Right lobe of liver (tissue), 6 donors: ENCODE measurements around the gene TSKU. TPM values are rescaled to one million over a fixed set of nuclear protein-coding genes. Genes with fewer than 3 reads are reported as not detected.
"Not testable (repeated sequence)": the region's sequence is repeated elsewhere in the genome, so short reads cannot be mapped to it uniquely, and the experiment has no call there.

Experiments used
- ATAC-seq, 4 donors: fragments of 200-7000 bp; cut with Tn5 transposase; one replicate each; pipeline ENCODE4 v1.9.1; 2020; ENCODE audit warnings: mild to moderate bottlenecking in 4 of 4, moderate library complexity in 4 of 4
- DNase-seq, 3 donors: peaks; one replicate each; pipeline ENCODE4 v3.0.0-alpha.2; 2020
- H3K27ac ChIP-seq, 3 donors: fragments of 200-600 bp; one replicate each; pipeline ENCODE4 v1.8.0; 2022
- H3K27me3 ChIP-seq, 2 donors: fragments of 200-600 bp; one replicate each; pipeline ENCODE4 v1.8.0; 2022
- H3K36me3 ChIP-seq, 4 donors: fragments of 200-600 bp; sonication (generic) in 1 of 4; one replicate each; pipeline versions ENCODE4 v1.5.1 to v1.8.0; 2017 to 2022; ENCODE audit warnings: control low read depth in 1 of 4
- H3K4me1 ChIP-seq, 4 donors: fragments of 200-600 bp; sonication (generic) in 1 of 4; one replicate each; pipeline versions ENCODE4 v1.5.1 to v1.8.0; 2017 to 2022; ENCODE audit warnings: control low read depth in 1 of 4
- H3K4me3 ChIP-seq, 3 donors: fragments of 200-600 bp; one replicate each; pipeline ENCODE4 v1.8.0; 2022
- H3K9me3 ChIP-seq, 4 donors: fragments of 200-600 bp; sonication (generic) in 1 of 4; one replicate each; pipeline versions ENCODE4 v1.5.1 to v1.8.0; 2017 to 2022; ENCODE audit warnings: control low read depth in 1 of 4
- POLR2A ChIP-seq: fragments of 450-650 bp; IDR thresholded peaks from one replicate; pipeline ENCODE4 v1.6.1; 2017; ENCODE audit warnings: antibody characterized with exemption, mild to moderate bottlenecking
- WGBS: methylation state at CpG from one replicate; pipeline ENCODE4 v1.1.6; 2018; ENCODE audit warnings: low coverage, low lambda C conversion rate; ENCODE audit not compliant: insufficient coverage; ENCODE audit errors: missing lambda C conversion rate; 5-methylcytosine and 5-hydroxymethylcytosine counted together
- intact Hi-C, 2 donors: fragments of 100-400 bp; cut with DNase I; formaldehyde crosslinking; loops; one replicate each; pipeline versions ENCODE4 v1.11.2 to v1.14.1; 2022
- total RNA-seq, 6 experiments: library from RNA; depleted of rRNA in 2 of 6; stranded (reverse); fragments of >200 nt in 2 of 6; fragmentation: NEBNext Ultra II Directional in 3 of 6; extraction: Animal tissue kit (Norgen Biotek cat#: 25700) in 3 of 6; gene quantifications; one replicate each; pipeline versions ENCODE4 v1.1.0 to v1.2.4, GENCODE V29; 2016 to 2023
- TF ChIP-seq, protein P1 (sequence below), 4 donors: fragments of 200-600 bp in 3 of 4; fragments of 450-650 bp in 1 of 4; IDR thresholded peaks; one replicate each; pipeline versions ENCODE4 v1.5.1 to v1.8.0; 2016 to 2022; ENCODE audit warnings: antibody characterized with exemption in 4 of 4, mild to moderate bottlenecking in 2 of 4
- donor health status: DM: no; HTN: yes; CAD: no.
- donor health status: DM: no; HTN: no; CAD: no.
- donor health status: DM: no; HTN: no; CAD: no.
- donor health status: DM: no; HTN: yes; CAD: no.
- donor health status: DM: no; HTN: yes; CAD: no.

The TSKU gene
- total RNA-seq, 6 experiments from 2014 or later, result 66.1 to 1,026 (median 278) TPM

DNA sequence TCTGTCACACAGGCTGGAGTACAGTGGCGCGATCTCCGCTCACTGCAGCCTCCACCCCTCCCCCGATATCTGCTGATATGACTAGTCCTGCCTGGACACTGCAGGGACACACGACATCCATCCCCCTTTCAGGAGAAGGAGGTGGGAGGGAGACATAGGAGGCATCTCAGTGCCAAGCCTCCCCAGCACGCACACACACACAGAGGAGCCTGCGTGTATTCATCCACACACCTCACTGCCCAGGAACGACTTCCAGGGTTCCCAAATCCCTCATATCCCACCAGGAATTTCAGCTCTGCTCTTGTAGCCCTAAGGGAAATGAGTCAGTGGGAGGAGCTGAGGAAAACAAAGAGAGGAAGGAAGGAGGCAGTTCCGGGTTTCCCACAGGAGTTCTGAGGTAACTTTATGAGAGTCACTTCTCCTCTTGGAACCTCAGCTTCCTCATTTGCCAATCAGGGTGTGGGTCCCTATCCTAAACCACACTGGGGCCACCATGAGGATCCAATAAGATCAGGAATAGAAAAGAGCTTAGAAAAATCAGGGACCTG is 40.4 kb downstream of the TSKU start:
- no peak overlapping the region for H3K4me3 ChIP-seq
- intact Hi-C loops, result no loop called here
- ATAC-seq (peak; percentile 72 to 86 (median 80)), DNase-seq (peak in 1 of 3 donors; percentile 45)
- no peaks in the 10 kb centered on the region for H3K9me3 ChIP-seq
- no peaks in the 10 kb centered on the region for H3K27me3 ChIP-seq
- TF ChIP-seq POLR2A, result no peak
- TF ChIP-seq, protein P1, sequence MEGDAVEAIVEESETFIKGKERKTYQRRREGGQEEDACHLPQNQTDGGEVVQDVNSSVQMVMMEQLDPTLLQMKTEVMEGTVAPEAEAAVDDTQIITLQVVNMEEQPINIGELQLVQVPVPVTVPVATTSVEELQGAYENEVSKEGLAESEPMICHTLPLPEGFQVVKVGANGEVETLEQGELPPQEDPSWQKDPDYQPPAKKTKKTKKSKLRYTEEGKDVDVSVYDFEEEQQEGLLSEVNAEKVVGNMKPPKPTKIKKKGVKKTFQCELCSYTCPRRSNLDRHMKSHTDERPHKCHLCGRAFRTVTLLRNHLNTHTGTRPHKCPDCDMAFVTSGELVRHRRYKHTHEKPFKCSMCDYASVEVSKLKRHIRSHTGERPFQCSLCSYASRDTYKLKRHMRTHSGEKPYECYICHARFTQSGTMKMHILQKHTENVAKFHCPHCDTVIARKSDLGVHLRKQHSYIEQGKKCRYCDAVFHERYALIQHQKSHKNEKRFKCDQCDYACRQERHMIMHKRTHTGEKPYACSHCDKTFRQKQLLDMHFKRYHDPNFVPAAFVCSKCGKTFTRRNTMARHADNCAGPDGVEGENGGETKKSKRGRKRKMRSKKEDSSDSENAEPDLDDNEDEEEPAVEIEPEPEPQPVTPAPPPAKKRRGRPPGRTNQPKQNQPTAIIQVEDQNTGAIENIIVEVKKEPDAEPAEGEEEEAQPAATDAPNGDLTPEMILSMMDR (IDR thresholded peaks at IDR 0.05), result no peak
- no peaks in the 10 kb centered on the region for H3K4me1 ChIP-seq
- no peaks in the 10 kb centered on the region for H3K36me3 ChIP-seq
- 50% methylated on average over 8 of the region's 9 CpGs for WGBS
- H3K27ac ChIP-seq, result peak overlapping the region in 2 of 3 donors; percentile 33 to 73

DNA sequence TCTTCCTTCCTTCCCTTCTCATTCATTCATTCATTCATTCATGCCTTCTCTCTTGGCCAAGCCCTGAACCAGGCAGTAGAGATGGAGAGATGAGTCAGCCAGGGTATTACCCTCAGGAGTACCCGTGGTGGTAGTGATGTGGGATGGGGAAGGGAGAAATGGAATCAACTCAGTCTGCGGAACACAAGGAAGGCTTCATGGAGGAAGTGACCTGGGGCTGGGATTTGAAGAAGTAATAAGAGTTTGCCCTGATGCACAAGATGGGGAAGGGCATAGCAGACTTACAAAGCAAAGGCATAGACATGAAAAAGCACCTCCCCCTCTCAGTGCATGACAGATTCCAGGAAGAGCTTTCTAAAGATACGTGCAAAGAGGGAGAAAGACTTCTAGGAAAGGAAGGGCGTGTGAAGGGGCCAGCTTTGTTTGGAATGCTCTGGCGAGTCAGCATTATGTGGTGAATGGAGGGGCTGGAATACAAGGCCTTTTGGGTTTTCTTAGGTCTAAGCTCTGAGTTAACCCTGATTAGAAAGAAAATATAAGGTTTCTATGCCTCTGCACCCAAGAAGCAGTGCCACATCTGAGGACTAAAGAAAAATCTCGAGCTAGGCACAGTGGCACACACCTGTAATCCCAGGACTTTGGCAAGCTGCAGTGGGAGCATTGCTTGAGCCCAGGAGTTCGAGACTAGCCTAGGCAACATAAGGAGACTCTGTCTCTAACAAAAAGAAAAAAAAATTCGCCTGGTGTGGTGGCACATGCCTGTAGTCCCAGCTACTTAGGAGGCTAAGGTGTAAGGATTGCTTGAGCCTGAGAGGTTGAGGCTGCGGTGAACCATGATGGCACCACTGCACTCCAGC is 41.2 kb downstream of the TSKU start:
- 63% methylated on average over 8 of the region's 9 CpGs for WGBS
- Histone ChIP-seq H3K27me3 (no peaks in the 10 kb centered on the region), H3K27ac (peak overlapping the region in 2 of 3 donors; percentile 33 to 73), H3K36me3 (no peaks in the 10 kb centered on the region), H3K4me1 (no peaks in the 10 kb centered on the region), H3K4me3 (no peak overlapping the region), H3K9me3 (no peaks in the 10 kb centered on the region)
- DNase-seq (no peak), ATAC-seq (peak; percentile 63 to 78 (median 75))
- TF ChIP-seq, protein P1 (IDR thresholded peaks at IDR 0.05), result no peak
- TF ChIP-seq POLR2A, result no peak
- intact Hi-C loops, result no loop called here

DNA sequence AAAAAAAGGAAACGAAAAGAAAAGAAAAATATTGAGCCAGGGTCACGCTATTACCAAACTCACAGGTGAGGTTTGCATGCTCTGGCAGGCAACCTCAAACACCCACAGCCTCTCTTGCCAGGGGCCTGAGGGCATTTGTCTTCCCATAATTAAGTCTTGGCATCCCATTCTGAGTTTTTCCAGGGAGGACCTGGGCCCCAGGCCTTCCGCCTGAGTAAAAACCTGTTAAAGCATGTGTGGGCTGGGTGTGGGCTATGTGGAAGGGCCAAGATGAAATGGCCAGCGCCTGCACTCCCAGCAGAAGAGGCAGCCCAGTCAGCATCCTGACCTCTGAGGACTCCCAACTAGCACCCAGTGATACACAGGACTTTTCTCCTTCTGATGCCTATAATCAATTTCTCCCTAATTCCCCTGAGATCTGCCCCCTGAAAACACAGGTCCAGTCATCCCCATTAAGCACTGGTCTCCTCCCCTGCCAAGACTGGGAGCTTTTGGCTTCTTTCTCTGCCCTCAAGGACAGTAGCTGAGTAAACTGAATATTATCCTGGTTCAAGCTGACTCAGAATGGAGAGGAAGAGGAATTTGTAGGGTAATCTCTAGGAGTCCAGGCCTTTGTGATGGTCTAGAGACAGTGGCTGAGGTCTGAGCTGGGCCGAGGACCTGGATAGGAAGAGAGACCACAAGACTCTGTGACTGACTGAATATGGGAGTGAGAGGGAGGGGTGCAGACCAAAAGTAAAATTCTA is 42.0 kb downstream of the TSKU start:
- peak overlapping the region in 1 of 3 donors; percentile 73 for H3K27ac ChIP-seq
- ATAC-seq, result peak in 1 of 4 donors; percentile 9

DNA sequence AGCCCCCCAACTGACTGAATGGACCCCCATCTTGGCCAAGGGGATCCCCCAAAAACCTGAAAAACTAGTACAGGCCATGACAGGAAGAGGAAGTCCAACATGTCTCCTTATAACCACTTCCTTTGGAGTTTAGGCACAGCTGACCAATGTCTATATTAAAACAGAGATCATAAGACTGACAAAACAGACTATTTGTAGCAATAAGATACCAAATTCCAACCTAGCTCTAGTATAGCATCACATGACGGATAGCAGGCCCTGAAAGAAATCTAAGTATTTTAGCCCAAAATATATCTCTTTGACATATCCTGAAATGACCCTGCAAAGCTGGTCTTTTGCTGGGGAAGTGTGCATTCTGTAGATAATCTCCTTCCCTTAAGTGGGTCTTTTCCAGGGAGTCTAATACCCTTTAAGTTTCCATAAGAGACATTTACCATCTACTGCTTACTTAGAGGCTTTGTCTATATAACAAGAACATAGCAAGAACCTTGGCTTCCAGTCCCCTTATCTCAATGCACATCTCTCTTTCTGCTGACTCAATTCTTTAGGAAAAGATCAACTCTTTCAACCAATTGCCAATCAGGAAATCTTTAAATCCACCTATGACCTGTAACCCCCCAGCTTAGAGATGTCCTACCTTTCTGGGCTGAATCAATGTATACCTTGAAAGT is 42.7 kb downstream of the TSKU start:
- no peaks in the 10 kb centered on the region for H3K4me1 ChIP-seq
- TF ChIP-seq, protein P1 (IDR thresholded peaks at IDR 0.05), result no peak
- no peak for TF ChIP-seq POLR2A
- H3K27ac ChIP-seq, result no peak overlapping the region
- H3K9me3 ChIP-seq, result no peaks in the 10 kb centered on the region
- no peaks in the 10 kb centered on the region for H3K27me3 ChIP-seq
- ATAC-seq, result no peak
- DNase-seq, result no peak
- WGBS, result 50% methylated on average over 1 of the region's 1 CpG
- no peak overlapping the region for H3K4me3 ChIP-seq
- intact Hi-C loops, result no loop called here
- no peaks in the 10 kb centered on the region for H3K36me3 ChIP-seq

More for the DNA sequence above, 42.0 kb downstream of the TSKU start:
- no peak for TF ChIP-seq POLR2A
- TF ChIP-seq, protein P1 (IDR thresholded peaks at IDR 0.05), result no peak
- Histone ChIP-seq H3K27me3 (no peaks in the 10 kb centered on the region), H3K4me1 (no peaks in the 10 kb centered on the region), H3K36me3 (no peaks in the 10 kb centered on the region), H3K4me3 (no peak overlapping the region), H3K9me3 (no peaks in the 10 kb centered on the region)
- WGBS, result 81% methylated on average over 2 of the region's 5 CpGs
- no peak for DNase-seq
- intact Hi-C loops, result no loop called here

DNA sequence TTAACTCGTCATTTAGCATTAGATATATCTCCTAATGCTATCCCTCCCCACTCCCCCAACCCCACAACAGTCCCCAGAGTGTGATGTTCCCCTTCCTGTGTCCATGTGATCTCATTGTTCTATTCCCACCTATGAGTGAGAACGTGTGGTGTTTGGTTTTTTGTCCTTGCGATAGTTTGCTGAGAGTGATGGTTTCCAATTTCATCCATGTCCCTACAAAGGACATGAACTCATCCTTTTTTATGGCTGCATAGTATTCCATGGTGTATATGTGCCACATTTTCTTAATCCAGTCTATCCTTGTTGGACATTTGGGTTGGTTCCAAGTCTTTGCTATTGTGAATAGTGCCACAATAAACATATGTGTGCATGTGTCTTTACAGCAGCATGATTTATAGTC is 43.4 kb downstream of the TSKU start:
- DNase-seq, intact Hi-C loops, H3K4me3 ChIP-seq, H3K9me3 ChIP-seq, H3K27me3 ChIP-seq, H3K4me1 ChIP-seq, ATAC-seq, H3K36me3 ChIP-seq, H3K27ac ChIP-seq: not testable (repeated sequence)
- WGBS, result 54% methylated on average over 3 of the region's 3 CpGs

DNA sequence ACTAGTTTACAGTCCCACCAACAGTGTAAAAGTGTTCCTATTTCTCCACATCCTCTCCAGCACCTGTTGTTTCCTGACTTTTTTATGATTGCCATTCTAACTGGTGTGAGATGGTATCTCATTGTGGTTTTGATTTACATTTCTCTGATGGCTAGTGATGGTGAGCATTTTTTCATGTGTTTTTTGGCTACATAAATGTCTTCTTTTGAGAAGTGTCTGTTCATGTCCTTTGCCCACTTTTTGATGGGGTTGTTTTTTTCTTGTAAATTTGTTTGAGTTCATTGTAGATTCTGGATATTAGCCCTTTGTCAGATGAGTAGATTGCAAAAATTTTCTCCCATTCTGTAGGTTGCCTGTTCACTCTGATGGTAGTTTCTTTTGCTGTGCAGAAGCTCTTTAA is 43.8 kb downstream of the TSKU start:
- intact Hi-C loops, H3K4me1 ChIP-seq, H3K4me3 ChIP-seq, H3K27ac ChIP-seq, DNase-seq, H3K27me3 ChIP-seq, H3K9me3 ChIP-seq, ATAC-seq, H3K36me3 ChIP-seq: not testable (repeated sequence)
